HTR-8/SVneo (cell line): ENCODE results near the gene TOM1L2.

Source experiments
- DNase-seq: peaks from one replicate; pipeline ENCODE4 v3.0.0; 2011; ENCODE audit warnings: low spot score, mixed read lengths; ENCODE audit not compliant: insufficient read length
- FAIRE-seq: peaks from 2 replicates; lab custom pipeline; 2011; peaks lifted over from hg19 to GRCh38; lab: Jason Lieb, UNC

The TOM1L2 gene

DNA sequence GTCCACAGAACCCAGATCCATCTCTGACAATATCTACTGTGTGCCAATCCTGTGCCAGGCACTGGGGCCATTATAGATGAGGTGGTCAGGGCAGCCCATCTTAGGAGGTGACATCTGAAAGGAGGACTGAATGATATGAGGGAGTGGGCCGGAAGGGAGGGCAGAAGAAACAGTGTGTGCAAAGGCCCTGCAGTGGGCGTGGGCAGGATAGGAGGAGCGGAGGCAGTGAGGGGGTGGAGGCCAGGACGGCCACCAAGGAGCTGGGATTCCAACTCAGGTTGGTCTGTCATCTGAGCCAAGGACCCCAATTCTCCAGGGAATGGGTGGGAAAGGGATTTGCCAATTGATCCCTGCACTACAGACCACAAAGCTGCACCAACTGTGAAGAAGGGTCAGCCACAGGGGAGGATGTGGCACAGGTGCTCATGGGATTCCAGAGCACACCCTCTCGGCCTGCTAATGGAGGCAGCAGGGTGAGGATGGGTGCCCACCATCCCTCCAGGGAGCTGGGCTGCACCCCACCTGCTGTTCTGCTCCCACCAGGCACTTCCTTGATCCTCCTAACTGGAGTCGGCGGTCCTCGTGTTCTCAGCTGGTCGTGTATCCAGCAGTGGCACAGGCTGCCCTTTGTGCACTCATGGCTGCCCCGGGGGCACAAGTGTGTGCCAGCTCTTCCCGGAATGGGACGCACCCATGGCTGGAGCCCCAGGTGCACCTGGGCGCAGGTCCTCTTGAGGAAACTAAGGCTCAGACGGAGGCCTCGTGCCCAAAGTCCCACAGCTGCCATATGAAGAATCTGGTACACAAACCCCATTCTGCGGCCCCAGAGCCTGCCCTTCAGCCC, 145.0 kb downstream of the TOM1L2 start:
- FAIRE-seq, result no peak

DNA sequence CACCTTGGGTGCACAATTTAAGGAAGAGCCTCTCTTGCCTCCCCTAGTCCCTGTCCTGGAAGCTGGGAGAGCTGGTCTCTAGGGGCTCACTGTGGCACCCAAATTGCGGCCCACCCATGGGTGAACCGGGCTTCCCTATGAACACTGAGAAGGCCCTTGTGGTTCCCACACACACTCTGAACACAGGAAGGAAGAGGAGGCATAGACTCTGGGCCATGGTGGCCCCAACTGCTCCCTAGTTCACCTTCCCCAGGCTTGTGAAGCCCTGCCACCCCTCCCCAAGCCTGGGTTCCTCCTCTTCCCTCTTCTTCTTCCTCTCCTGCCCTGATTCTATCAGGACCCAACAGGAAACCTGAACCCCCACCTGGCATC, 145.9 kb downstream of the TOM1L2 start:
- no peak for DNase-seq
- FAIRE-seq, result no peak

More for the DNA sequence above, 145.0 kb downstream of the TOM1L2 start:
- no peak for DNase-seq

DNA sequence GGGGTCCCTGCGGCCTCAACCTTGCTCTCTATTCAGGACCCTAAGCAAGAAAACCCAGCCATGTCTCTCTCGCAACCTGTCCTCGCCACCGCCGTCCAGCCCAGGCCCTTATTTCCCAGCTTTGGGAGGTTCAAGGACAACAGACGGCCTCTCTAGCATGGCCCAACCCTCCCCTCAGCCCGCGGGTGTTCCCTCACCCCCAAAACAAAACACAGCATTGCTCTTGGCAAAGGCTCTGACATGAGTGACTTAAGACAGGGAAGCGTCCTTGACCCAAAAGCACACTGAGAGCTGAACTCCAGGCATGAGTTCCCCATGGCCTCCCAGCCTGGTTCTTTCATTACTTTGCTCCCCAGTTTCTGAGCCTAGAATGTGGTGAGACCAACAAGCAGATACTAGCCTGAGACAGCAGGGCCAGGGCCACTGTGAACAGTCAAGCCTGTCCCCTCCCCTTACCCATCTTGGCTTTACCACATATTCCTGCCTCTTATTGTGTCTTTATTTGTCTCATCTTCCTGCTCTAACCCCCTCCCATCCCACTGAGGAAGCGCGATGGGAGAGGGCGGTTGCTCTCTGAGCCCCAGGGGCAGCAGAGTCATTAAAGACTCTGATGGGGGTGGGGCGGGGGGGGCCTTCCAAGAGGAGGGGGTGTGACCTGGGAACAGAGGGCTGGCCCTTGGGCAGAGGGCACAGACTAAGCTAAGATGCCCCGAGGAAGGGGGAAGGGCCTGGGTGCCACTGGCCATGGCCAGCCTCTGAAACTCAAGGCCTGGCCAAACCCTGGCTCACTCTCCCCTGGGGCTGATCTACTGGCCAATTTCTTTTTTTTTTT, 147.2 kb downstream of the TOM1L2 start:
- FAIRE-seq (no peak), DNase-seq (no peak)

DNA sequence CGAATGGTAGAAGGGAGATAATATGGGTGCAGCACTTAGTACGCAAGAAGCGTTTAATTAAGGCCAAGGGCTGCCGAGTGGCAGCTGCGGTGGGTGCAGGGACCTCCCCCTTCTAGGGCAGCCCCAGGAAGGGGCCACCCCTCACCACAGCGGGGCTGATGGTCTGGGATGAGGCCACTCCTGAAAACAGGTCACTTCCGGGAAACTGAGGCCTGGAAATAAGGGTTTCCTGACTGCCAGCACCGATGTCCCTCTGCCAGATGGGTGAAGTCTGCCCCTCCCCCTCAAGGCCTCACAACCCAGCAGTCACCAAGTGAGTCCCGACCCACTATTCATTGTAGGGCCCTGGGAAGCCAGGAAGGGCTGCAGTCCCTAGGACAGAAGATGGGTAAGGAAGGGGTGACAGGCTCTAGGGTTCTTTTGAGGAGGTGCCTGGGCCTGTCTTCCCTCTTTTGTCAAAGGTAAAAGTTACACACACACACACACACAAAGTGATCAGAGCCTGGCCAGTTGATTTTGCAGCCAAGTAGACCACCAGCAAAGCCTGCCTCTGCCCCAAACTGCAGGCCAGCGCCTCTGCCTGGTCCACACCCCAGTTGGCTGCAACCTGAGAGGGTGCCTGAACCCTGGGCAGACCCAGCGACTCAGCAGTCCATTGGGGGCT, 147.9 kb downstream of the TOM1L2 start:
- DNase-seq (no peak), FAIRE-seq (no peak)

DNA sequence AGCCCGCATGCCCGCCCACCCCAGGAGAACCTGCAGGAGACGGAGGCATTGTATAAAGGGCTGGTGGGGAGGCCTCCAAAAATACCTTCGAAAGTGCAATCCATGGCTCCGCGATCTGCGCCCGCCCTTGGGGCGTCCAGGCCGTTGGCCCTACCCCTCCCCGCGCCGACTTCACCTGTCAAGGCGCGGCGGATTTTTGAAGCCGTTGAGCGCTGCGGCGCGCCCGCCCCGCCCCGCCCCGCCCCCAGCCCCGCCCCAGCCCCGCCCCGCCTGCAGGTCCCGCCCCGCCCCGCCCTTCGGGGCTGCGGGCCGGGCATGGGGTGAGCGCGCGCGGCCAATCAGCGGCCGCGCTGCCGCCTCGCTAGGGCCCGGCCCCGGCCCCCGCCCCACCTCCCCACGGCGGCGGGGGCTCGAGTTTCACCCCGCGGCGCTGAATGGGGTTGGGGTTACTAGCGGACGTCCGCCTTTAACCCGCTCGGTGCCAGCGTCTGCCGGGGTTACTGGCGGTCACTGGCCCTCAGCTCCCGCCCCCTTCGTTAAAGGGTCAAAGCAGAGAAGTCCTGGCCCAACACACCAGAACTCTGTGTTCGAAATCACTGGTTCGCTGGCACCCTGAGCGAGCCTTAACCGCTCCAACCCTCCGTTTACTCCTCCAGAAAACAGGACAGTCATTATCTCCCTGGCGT, 148.6 kb downstream of the TOM1L2 start:
- DNase-seq (peak; percentile 99), FAIRE-seq (no peak)

DNA sequence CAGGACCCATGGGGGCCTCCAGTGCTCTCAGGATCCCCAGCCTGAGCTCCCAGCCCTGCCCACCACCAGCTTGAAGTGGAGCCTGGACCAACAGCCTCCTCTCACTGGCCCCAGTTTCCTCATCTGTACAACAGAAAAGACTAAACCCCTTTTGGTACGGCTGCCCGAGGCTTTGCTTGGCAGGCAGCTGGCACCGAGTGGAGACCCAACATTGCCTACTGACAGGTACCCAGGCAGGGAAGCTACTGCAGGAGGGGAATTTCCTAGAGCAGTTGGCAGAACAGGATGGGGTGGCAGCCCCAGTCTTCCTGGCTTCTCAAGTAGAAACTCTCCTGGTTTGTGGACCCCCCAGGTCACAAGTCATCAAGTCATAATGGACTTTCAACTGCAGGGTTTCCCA, 149.6 kb downstream of the TOM1L2 start:
- DNase-seq (no peak), FAIRE-seq (no peak)

DNA sequence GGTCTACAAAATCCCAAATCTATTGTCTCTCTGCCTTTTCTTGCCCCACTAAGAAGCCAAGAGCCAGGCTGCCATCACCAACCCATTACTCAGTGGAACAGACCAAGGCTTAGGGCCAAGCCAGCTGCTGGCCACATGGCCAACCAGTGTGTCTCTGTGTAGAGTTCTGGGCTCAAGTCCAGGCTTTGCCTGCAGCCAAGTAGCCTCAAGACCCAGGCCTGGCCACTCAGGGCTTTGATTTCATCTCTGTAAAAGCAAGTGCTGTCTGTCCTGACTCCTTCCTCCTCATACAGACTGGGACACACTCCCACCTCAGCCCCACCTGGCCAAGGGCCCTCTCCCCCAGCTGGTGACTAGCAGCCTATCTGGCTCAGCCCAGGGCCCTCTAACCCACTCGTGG, 150.0 kb downstream of the TOM1L2 start:
- FAIRE-seq (peak; percentile 23), DNase-seq (no peak)

DNA sequence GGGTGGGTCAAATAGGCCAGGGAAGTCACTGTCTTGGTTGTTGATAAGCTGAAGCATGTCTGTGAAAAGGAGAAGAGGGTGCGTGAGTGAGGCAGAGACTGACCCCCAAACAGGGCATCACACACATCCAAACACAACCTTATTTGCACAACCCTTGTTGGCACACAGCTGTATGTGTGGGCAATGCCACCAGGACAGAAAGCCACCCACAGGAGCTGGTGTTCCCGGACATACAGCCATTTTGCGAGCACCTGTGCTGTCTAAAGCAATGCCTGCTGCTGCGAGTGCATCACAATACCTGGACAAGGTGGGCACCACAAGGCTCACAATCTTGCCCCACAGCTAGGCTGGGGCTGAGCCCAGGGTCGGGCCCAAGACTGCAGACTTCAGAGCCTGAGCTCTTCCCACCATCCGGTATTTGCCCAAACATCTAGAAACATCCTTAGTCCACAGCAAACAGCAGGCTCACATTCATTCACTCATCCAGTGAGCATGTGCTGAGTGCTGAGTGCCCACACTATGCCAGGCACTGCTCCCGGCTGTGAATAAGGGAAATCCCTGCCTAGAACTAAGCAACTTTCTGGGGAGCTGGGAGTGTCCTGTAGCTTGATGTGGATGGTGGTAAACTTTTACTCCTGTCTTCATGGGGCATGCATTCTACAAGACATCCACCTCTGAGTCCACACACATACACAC, 151.6 kb downstream of the TOM1L2 start:
- FAIRE-seq (peak; percentile 4), DNase-seq (no peak)

DNA sequence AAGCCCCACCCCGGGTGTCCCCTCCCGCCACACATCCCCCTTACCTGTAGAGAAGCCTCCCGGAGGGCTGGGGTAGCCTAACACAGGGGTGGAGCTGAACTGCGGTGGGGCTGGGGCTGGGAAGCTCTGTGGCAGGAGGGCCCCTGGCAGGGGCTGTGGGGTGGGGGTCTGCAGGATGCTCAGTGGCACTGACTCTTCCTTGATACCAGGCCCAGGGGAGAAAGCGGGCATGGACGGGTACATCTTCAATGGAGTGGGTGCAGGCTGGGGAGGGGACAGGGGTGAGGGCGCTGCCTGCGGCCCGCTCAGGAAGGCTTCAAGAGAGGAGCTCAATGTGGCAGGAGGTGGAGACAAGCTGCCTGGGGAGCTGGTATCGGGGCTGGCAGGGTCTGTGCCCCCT, 152.2 kb downstream of the TOM1L2 start:
- FAIRE-seq (no peak), DNase-seq (no peak)

DNA sequence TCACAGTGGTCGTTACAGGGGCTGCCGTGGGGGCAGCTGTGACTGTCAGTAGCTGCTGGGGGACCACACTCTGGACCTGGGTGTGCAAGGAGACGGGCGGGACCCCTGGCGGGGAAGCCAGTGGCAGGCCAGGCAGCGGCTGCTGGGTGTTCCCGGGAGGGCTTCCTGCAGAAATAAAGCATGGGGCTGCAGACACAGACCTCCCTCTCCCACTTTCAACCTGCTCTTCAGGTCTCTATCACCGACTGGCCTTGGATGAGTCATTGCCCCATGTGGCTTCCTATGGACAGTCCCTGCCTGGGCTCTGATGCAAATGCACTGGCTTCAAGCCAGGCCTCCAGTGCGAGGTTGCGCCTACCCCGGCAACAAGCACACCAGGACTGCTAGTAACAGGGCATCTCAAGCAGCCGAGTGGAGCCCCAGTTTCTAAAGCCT, 152.6 kb downstream of the TOM1L2 start:
- FAIRE-seq (no peak), DNase-seq (peak; percentile 72)

DNA sequence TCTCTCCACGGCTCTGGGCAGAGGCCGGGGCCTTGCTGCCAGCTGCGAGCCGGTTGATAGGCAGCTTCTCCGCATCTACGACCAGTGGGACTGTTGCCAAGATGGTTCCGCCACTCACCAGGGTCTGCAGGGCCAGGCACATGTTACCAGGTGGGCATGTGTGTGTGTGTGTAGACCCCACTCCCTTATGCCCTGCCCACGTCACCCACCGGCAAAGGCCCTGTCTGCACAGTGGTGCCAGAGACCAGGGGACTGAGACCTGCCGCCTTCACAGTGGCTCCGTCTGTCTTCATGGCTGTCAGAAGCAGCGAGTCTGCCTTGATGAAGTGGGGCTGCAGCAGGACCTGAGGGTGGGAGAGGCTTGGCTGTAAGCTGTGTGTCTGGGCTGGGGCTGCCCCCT, 153.1 kb downstream of the TOM1L2 start:
- no peak for DNase-seq
- FAIRE-seq, result peak; percentile 44

DNA sequence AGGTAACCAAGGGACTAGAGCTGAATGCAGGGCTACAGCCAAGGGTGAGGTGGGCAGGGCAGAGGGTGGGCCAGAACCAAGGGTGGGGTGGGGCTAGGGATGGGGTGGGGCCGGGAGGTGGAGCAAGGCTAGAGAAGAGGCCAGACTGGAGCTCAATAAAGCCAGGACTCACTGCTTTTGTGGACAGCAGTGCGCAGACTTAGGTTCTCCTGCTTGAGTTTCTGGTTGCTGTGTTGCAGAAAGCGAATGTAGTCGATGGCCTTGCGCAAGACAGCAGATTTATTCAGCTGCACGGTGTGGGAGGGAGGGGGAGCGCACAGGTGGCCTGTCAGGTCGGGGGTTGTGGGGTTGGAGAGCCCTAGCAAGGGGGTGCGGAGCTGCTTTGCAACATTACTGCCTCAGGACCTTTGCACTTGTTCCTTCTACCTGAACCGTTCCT, 154.1 kb downstream of the TOM1L2 start:
- FAIRE-seq, result peak; percentile 9
- peak; percentile 73 for DNase-seq

DNA sequence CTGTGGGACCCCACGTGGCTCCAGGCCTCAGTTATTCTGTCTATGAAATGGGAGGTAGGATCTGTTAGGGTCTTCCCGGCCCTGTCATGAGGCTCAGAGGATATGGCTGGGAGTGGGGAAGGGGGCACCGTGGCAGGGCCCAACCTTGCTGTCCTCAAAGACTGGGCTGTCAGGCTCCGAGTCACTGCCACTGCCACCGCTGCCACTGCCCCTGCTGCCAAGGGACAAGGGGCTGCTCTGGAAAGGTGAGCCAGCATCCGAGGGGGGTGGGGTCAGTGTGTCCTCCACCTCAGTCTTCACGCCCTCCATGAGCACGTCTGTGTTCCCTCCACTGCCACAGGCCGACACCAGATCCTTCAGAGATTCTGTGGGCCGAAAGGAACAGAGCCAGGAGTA, 154.7 kb downstream of the TOM1L2 start:
- FAIRE-seq, result no peak

DNA sequence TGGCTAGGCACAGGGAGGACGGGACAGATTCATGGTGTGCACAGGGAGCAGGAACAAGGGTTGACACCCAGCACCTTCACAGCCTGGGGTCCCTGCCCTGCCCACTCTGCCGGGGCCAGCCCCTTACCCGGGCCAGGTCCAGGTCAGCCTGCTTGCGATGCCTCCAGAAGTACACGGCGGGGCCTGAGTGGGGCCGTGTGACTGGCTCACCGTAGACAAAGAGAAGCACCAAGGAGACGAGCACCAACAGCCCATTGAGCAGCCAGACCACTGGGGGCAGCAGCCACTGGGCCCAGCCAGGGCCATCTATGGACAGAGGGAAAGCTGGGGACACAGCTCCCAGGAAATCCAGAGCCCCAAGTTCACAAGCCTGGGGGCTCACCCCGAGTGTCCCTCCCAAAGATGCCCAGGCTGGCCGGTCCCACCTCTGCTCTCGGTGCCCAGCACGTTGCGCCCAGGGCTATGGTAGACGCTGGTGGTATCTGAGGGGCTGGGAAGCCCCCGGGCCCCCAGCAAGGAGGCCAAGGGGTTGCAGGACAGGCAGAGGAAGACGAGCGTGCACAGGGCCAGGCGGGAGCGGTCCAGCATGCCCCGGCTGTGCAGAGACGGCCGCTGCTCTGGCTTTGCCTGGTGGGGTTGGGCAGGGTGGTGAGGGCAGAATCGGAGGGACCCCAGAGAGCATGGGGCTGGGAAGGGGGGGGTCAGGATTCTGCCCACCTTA, 155.2 kb downstream of the TOM1L2 start:
- FAIRE-seq, result no peak

More for the DNA sequence above, 154.7 kb downstream of the TOM1L2 start:
- no peak for DNase-seq

DNA sequence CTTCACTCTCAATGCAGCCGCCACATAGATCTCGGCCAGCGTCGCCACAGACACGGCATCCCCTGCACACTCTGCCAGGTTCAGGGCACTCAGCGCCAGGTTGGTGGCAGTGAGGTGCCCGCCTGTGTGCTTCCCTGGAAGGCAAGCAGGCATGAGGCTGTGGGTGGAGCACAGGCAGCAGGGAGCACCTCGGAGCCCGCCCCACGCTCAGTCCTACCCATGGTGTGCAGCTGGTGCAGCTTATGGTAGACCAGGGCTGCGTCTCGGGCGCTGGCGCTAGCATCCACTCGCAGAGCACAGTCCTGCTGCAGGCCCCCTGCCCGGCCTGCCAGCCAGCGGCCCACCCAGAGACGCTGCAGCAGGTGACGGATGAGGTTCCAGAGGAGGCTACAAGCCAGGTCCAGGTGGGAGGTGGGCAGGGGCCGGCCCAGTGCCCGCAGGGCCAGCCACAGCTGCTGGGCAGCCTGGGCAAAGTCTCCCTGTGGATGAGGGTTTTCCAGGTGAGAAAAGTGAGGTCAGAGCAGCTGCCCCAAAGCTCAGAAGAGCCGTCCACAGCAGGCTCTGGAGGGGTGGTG, 155.9 kb downstream of the TOM1L2 start:
- no peak for FAIRE-seq
- no peak for DNase-seq

More for the DNA sequence above, 155.2 kb downstream of the TOM1L2 start:
- DNase-seq, result no peak

DNA sequence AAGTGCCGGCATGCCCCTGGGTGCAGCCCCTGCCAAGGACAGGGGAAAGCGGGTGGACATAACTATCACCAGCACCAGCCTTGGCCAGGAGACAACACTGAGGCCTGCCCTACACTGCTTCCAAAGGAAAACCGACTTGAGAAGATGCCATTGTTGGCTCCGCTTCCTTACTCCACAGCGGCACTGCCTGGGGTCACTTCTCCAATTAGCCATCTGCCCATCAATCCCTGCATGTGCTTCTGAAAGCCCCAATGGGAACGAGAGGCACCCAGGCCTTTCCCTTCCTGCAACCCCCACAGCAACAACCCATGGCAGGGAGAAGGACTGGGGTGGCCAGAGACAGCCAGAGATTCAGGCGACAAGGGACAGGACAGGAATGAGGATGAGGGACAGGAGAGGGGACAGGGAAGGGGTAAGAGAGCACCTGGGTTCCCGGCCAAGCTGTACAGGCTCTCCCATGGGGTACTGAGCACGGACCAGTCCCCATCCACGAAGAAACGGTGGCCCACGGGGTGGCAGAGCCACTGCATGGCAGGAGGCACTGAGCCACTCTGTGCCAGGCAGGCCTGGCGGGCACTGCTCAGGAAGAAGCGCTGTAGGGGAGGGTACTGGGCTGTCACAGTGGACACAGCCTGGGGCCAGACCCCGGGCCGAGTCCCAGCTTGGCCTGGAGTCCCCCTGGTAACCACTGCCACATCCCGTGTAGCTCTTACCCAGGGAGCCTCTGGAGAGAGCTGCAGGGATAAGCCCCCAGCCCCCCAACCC, 156.6 kb downstream of the TOM1L2 start:
- FAIRE-seq (no peak), DNase-seq (no peak)

DNA sequence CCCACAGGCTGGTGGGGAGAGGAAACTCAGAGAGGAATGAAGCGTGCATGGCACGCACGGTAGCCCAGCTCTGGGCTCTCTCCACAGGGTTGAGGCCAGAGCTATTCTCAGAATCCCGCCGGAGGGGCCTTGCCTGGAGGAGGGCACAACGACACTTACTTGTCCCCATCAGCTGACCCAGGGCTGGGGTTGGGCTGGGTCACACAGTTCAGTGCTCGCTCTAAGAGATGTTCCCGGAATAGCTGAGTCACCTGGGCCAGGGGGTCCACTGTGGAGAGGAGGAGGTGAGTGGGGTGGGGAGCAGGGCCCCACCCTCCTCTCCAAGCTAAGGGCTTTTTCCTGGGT, 157.2 kb downstream of the TOM1L2 start:
- no peak for DNase-seq
- FAIRE-seq, result no peak
